ENCODE measurements around the gene CRYAB. TPM values are rescaled to one million over a fixed set of nuclear protein-coding genes. Genes with fewer than 3 reads are reported as not detected.

Gene CRYAB
- total RNA-seq, 1 donor: 20.7 TPM

- H3K4me3 ChIP-seq (ENCODE audit: low read depth, low read length): no peak overlapping the region
- TF ChIP-seq CTCF (IDR thresholded peaks at IDR 0.05; ENCODE audit: insufficient read depth, low read depth, low read length): no peak
- no peak for DNase-seq (ENCODE audit: low read depth)
Observed at GRCh38 chr11:111917788-111918187, 6.2 kb upstream of the CRYAB start.

DNA sequence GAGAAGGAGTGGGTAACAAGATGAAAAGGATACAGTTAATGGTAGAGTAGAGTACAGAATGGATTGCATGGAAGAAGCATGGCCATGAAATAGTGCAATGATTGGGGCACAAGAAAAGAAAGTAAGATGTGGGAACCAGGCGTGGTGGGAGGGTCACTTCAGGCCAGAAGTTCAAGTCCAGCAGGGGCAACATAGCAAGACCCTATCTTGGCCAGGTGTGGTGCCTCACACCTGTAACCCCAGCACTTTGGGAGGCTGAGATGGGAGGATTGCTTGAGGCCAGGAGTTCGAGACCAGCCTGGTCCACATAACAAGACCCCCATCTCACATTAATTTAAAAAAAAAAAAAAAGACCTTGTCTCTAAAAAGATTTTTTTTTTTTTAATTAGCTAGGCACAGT, 5.7 kb upstream of the CRYAB start:
- no peak overlapping the region for H3K4me3 ChIP-seq (ENCODE audit: low read depth, low read length)
- no peak for DNase-seq (ENCODE audit: low read depth)
- TF ChIP-seq CTCF (IDR thresholded peaks at IDR 0.05; ENCODE audit: insufficient read depth, low read depth, low read length): no peak

- DNase-seq (ENCODE audit: low read depth): no peak
- no peak for TF ChIP-seq CTCF (IDR thresholded peaks at IDR 0.05; ENCODE audit: insufficient read depth, low read depth, low read length)
- no peak overlapping the region for H3K4me3 ChIP-seq (ENCODE audit: low read depth, low read length)
Observed at GRCh38 chr11:111916768-111917167, 5.2 kb upstream of the CRYAB start.

DNA sequence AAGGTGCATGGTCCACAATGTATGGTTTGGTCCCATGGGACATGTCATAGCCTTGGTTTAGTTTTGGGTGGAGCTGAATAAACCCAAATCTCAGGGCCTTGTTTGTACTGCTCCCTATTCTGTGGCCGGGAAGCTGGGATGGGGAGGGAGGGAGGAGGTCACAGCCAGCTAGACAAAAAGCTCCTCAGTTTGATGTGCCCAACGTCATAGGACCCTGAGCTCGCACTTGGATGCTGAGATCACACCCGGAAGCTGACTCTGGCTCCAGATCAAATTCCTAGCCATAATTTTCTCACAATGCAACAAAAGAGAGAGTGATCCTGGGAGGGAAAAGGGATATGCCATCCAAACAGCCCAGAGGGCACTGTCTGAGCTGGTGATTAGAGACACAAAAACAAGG, 2.4 kb upstream of the CRYAB start:
- TF ChIP-seq CTCF (IDR thresholded peaks at IDR 0.05; ENCODE audit: insufficient read depth, low read depth, low read length): no peak
- H3K4me3 ChIP-seq (ENCODE audit: low read depth, low read length): no peak overlapping the region
- DNase-seq (ENCODE audit: low read depth): peak; percentile 60

DNA sequence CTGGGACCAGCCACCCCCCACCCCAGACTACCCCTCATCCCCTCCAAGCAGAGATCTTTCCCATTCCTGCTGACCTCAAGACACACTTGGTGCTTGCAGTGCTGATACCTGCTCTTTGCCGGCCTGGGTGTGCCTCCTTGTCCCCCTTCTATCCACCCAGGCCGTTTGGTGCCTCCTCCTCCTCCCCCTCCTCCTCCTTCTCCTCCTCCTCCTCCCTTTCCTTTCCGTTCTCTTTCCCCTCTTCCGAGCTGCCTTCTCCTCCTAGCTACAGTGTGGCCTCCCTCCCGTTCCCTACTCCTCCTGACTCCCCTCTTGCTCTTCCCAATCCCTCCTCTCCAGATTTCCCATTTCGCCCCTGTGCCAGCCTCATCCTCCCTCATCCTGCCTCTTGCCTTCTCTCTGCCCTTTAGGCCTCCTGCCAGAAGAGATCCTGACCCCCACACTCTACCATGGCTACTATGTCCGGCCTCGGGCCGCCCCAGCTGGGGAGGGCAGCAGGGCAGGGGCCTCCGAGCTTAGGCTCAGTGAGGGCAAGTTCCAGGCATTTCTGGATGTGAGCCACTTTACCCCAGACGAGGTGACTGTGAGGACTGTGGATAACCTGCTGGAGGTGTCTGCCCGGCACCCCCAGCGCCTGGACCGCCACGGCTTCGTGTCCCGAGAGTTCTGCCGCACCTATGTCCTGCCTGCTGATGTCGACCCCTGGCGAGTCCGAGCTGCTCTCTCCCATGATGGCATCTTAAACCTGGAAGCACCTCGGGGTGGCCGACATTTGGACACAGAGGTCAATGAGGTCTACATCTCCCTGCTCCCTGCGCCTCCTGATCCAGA, 1.7 kb upstream of the CRYAB start:
- H3K4me3 ChIP-seq (ENCODE audit: low read depth, low read length): peak overlapping the region; percentile 18
- no peak for DNase-seq (ENCODE audit: low read depth)
- no peak for TF ChIP-seq CTCF (IDR thresholded peaks at IDR 0.05; ENCODE audit: insufficient read depth, low read depth, low read length)

GRCh38 chr11:111912535-111912934, 965 bp upstream of the CRYAB start, which contains the start of gene HSPB2:
TSS of gene HSPB2 (plus strand) at chr11:111912734. CDS start at chr11:111912830, 96 bp downstream.
- no peak for DNase-seq (ENCODE audit: low read depth)
- peak within 1 kb of the TSS; percentile 27 for H3K4me3 ChIP-seq (ENCODE audit: low read depth, low read length)
- TF ChIP-seq CTCF (IDR thresholded peaks at IDR 0.05; ENCODE audit: insufficient read depth, low read depth, low read length): no peak

All from fibroblast of villous mesenchyme (primary cell).